T-helper 9 cell (primary cell): ENCODE data around the gene FXYD2.
"Not testable (repeated sequence)": the region's sequence is repeated elsewhere in the genome, so short reads cannot be mapped to it uniquely, and the experiment has no call there.

Source experiments
- DNase-seq: peaks from one replicate; pipeline ENCODE4 v3.0.0-alpha.2; 2020

The FXYD2 gene

DNA sequence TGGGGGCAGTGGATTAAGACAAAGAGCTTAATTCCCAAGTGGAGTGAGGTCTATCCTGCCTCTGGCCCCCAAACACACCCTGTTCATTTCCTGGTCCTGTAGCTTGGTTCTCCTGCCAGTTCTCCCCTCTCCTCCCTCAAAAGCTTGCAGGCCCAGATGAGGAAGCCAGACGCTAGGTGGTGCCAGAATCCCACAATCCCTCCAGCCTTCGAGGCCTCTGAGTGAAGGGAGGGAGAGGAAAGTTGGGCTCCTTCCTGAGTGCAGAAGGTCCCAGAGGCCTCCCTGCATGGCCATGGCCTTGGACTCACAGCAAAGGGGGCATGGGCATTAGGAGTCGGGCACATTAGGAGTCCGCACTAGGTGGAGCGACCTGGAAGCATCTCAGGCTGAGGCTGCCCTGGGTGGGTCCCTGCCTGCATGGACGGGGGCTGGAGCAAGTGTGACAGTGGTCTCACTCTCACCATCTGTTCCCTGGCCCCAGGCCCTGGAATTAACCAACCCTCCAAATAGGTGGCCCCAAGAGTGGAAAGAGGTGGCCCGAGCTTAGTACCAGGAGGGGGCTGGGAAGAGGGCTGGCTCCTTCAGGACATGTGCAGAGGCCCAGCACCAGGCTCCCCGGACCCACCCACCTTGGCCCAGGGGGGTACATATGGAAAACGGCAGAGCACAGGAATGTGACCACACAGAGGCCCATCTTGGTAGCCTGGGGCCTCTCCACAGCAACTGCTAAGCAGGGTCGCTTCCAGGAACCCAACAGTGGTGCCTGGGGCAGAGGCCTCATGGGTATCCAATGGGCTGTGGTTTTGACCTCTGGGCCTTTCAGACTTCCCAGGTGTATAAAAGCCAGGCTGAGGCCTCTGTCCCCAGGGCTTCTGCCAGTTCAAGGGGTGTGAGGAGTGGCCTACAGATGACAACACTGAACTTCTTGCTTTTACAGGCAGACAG, 5.2 kb downstream of the FXYD2 start:
- no peak for DNase-seq

DNA sequence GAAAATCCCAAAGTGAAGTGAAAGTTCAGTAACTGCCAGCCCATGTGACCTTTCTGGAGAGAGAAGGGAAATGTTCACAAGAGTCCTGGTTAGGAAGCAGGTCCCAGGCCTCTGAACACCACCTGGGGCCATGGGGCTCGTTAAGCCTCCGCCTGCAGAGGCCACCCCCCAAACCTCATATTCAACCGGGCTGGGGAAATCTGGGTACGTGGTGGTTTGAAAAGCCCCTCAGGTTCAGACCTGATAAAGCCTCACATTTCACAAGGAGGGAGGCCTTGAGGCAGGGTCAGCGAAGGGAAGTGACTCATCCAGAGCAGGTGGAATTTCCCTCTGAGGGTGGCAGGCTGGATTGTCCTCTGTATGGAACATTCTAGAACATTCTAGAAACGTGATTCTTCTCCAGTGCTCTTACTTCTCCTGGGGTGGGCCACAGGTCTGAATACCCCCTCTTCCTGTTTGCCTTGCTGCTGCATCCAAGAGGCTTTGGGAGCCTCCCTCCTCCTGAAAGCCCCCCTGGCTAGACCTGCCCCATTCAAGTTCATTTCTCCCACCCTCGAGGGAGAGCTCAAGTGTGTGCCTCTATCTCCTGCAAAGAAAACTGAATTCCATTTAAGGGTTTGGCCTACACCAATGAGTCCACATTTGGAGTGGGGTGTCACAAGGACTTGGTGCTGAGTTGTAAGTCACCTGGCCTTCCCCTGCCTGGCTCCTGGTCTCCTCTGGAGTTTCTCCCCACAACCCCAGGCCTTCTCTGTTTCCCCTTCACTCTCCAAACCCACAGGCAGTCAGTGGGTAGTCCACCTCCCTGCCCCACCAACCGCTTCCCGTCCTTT, 6.3 kb downstream of the FXYD2 start:
- peak; percentile 33 for DNase-seq

DNA sequence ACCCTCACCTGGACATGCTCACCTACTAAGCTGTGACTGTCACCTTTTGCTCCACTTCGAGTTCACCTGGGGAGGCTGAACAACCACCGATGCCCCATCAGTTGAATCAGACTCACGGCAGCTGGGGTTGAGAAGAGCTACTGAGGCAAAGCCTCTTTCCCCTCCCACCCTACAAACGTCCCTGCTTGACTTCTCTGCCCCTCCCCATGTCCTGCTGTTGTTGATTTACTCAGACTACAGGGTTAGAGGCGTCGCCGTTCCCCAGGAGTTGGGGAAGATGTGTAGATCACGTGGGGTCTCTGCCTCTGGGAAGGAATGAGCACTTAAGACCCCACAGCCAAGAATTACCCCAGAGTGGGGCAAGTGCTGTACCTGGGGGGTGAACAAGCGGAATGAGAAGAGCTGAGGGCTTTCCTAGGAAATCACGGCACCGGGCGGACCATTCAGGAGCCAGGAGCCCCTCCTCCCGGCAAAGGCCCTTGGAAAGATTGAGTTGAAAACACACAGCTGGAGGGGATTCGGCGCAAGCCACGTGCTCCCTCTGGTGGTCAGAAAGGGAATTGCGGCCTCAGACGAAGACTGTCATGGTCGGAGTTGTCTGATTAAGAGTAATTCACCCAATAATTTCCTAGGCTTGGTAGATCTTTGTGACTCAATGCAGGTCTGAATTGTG, 7.0 kb downstream of the FXYD2 start:
- DNase-seq: peak; percentile 83

DNA sequence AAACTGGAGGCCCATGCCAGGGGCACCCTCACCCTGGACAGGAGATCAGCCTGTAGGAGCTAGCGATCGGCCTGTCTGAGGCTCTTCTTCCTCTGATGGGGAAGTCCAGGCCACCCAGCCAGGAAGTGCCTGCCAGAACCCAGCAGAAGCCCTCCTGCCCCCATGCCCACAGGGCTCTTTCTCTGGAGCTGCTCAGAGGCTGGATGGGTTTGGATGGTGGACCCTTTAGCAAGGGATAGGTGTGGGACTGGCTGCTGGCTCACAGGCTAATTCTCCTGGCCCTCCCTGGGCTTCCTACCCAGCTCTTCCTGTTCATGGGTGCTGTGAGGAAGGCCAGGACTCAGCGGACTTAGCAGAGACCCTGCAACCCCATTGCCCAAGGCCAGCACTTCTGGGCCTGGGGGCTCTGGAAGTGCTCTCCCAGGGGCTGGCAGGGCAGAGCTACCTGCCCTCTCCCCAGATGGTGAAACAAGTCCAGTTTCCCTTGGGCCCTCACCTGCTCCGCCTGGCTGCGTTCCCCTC, 7.6 kb downstream of the FXYD2 start:
- no peak for DNase-seq

DNA sequence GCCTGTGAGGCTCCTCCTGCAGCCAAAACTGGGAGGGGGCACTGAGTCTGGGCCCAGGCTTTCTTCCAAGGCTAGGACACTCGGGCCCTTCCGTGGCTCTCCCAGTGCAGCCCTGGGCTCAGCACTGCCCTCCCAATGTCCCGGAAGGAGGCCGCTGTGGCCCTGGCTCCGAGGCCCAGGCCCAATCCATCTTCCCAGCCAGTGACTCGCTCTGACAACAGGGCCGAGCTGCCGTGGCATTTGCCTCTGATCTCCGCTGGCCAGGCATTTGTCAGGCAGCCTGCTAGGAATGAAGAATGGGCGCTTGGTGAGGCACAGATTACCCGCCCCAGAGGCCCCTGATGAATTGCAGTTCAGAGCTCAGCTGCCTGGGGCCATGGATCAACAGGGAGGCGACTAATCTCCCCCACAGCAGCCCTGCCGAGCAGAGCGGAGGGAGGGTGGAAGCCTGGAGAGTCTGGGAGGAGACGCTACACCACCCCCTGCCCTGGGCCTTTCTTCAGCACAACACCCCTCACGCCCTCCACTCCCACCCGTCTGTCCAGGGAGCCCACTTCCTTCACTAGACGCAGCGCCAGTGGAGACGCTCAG, 8.3 kb downstream of the FXYD2 start:
- DNase-seq: no peak

DNA sequence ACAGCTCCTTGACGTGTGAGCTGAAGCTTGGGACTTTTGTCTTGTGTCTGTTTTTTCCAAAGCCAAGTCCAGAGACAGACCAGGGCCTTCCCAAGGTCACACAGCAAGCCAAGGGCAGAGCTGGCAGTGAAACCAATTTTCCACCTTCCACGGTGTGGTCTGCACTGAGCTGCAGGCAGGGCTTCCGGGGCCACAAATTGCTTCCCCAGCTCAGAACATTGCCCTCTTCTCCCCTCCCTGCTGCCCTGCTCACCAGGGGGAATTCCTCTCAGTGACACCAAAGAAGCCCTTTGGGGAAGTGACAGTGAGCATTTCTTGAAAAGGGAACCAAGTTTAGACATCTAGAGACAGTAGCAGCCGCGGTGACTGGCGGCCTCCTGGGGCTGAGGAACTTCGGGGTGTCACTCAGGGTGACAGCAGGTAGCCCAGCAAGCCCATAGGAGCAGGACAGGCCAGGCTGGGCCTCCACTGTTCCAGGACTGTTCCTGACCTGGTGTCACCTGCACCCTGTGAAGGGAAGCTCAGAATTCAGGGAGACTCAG, 9.2 kb downstream of the FXYD2 start:
- peak; percentile 56 for DNase-seq

DNA sequence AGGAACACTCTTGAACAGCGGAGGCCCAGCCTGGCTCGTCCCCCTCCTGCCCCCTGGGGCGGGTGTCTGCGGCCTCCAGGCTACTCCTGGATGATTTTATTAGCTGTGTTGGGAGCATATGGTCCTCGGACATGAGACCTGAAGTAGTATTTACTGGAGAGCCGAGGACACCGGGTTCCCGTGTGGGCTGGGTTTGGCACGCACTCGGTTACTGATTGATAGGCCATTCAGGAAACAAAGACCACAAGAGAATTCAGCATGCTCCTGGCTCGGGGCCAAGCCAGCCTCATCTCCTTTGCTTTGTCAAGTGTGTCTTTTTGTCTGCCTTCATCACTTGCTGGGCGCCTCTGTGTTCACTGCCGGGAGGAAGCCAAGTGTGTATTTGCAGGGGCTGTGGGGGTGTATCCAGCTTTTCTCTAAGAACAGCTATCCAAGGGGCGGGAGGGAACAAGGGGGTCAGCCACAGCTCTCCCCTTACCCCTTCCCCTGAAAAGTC, 9.7 kb downstream of the FXYD2 start:
- DNase-seq: peak; percentile 80

DNA sequence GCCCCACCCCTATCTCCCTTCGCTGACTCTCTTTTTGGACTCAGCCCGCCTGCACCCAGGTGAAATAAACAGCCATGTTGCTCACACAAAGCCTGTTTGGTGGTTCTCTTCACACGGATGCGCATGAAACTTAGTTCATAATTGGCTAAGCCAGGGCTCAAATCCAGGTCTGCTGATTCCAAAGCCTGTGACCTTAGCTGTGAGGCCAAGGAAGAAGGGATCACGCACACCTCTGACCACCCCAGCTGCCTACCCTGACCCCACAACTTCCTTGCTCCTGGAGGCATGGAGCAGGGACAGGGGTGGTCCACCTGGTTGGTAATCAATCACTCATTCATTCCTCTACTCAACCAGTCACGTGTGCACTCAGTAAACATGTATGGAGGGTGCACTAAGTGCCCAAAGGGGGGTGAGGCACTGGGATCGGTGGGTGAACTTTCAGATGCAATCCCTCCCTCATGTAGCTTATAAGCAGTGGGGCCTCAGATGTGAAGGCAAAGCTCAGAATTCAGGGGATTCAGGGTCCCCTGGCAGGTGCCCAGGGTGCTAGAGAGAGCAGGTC, 10.3 kb downstream of the FXYD2 start:
- DNase-seq: no peak

DNA sequence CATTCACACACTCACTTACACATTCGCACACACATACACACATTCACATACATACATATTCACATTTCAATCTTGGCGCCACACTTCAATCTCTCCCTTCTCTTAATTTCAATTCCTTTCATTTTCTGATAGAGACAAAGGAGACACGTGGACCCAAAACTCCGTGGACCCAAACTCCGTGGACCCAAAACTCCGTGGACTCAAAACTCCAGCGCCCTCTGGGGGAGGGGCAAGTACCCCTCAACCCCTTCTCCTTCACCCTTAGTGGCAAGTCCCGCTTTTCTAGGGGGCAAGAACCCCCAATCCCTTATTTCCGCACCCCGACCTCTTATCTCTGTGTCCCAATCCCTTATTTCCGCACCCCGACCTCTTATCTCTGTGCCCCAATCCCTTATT, 14.5 kb downstream of the FXYD2 start:
- not testable (repeated sequence) for DNase-seq

DNA sequence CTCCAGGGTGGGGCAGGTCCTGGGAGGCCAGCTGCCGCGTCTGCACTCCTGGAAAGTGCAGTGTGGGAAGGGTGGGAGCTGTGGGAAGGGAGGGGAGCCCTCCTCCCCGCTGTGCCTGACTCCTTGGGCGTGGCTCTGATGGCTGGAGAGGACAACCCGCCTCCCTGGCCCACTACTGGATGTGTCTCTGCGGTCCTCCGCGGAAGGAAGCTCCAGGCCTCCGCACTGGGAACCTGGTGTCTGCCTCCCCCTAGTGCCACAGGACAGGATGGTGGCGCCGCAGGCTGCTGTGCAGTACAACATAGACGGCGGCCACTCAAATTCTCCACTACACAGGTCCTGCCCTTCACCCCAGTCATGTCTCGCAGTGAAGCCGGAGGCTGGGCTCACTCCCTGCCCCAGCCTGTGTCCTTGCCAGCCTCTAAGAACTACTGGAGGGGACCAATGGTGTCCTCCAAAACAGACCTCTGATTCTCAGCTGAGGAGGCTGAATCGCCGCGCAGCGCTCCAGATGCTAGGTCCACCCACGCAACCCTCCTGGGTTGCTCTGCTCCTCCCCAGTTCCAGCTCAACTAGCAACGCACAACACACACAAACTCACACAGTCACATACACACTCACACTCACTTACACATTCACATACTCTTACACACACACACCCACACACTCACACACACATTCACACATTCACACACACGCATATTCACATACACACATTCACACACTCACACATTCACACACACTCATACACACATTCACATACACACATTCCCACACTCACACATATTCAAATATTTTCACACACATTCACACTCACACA, 15.1 kb downstream of the FXYD2 start:
- DNase-seq: no peak

DNA sequence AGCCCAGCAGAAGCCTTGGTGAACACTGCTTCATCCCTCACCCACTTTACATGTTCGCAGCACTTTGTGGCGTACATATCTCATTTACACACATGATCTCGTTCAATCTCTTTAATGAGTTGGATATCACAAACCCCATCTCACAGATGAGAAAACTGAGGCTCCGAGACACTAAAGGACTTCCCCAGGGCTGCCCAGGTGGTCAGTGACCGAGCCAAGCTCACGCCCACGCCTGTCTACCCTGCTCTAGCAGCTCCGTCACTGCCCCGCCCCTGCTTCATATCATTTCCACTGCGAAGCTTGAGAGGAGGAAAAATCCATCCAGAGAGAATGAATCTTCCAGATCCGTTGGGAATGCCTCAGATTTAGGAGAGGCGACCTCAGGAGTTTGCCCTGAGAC, 15.8 kb downstream of the FXYD2 start:
- no peak for DNase-seq

DNA sequence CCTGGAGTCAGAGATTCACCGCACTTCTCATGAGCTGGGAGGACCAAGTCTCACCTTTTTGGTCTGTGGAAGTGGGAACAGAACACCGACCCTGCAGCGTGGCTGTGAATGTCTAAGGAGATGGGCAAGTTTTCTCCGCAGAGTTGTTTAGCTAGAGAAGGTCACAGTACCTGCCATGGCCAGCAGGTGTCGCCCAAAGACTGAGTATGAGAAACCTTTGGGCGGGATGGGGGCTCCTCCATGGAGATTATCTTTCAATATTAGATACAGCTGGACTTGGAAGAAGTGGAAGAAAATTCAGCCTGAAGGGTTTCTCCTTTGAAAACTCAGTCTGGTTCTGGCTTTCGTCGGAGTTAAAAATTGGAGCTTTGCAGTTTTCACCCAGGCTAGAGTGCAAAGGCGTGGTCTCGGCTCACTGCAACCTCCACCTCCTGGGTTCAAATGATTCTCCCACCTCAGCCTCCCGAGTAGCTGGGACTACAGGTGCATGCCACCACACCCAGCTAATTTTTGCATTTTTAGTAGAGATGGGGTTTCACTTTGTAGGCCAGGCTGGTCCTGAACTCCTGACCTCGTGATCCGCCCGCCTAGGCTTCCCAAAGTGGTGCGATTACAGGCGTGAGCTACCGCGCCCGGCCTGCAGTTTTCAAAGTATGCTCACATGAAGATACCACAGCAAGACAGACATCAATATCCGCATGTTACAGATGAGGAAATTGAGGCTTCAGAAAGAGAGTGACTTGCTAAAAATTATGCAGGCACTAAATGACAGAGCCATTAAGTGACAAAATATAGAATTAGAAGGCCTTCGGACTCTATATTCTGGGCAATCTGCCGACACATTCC, 16.8 kb downstream of the FXYD2 start:
- DNase-seq: peak; percentile 78

DNA sequence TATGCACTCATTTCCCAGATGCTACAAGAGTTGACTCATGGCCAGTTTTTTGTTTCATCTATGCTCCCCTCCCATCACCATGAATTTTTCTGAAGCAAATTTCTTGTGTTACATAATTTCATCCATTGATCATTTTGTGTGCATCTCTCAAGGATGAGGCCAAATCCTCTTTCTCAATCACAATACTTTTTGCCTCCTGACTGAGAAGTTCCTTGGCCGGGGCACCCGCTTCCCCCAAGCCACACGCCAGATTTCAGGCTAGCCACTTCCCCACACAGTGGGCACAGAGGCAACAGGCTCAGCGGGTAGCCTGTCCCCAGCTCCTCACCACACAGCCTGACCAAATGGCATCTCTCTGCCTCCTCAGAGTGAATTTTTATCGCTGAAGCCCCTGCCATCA, 17.7 kb downstream of the FXYD2 start:
- DNase-seq: no peak

DNA sequence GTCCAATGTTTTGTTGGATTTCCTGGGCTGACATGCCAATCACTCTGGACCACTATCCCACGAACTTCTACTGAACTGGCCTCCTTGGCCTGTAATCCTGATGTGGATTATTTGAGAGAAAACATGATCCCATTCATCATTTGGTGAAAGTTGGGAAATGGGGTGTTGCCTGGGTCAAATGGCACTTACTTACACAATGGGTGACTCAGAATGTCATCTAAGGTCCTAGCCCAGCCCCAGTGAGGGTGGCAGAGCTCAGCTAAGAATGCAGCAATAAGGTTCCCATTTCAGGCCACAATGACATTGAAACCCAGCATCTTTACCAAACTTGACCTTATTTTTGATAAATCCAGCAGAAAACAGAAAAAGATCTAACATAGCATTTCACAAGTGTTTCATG, 19.5 kb downstream of the FXYD2 start:
- no peak for DNase-seq

DNA sequence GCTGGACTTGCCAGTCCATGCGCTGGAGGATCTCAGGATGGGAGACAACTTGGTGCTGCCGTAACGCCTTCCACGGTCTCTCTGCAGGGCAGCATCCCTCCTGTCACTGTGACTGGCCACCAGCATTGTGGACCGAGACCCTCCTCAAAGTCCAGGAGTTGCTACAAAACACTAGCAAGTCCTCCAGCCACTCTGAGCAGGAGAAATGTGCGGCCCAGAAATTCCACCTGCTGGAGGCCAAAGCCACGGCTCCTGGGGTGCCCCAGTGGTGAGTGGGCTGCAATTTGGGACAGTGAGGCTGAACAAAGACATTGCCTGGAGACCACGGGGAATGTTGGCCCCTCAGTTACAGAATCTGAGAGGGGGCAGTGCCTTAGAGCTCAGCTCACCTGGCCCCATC, 20.6 kb downstream of the FXYD2 start:
- no peak for DNase-seq

DNA sequence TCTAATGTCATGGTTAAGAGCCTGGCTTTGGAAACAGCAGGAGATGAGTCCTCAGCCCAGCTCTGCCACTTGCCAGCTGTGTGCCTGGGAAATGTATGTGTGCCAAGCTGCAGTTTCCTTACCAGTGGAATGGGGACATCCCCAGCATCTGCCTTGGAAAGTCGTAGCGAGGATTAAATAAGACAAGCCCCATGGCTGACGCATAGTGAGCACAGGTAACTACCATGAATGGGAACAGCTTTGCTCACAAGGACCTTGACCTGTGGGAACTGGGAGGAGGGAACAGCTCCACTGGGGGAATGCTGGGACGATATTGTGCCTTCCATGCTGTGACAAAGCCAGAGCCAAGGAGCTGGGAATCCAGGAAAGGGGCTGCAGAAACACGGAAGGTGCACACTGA, 24.9 kb downstream of the FXYD2 start:
- DNase-seq: no peak

DNA sequence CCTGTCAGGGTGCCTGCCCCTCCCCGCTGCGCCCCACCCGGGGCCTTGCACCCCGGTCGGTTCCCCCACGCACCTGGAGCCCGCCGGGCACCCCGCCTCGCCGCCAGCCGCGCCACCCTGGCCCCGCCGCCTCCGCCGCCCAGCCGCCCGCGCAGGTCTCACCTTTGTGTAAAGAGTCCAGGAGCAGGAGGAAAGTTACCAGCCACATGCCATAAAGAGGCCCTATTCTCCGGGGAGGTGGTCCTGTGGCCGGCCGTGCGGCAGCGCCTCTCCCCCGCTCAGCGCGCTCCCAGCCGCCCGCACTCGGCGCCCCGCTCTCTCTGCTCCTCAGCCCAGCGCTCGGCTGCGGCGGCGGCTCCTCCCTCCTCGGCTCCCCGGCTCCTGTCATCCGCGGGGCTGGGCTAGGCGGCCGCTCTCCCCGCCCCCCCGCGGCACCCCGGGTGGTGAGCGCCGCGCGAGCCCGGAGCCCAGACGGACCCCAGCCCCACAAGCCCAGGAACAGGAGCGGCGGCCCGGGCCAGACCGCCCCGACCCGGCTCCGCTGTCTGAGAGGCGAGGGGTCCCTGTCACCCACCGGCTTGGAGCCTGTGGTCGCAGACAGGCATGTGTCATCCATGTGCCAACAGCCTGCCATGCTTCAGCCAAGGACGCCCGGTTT, 27.5 kb downstream of the FXYD2 start, which contains the start of gene DSCAML1:
Gene DSCAML1, minus strand, starts transcription at position 345 of the 658 bp plus-strand sequence. Its CDS starts 137 bp downstream, at position 208.
- peak; percentile 36 for DNase-seq

DNA sequence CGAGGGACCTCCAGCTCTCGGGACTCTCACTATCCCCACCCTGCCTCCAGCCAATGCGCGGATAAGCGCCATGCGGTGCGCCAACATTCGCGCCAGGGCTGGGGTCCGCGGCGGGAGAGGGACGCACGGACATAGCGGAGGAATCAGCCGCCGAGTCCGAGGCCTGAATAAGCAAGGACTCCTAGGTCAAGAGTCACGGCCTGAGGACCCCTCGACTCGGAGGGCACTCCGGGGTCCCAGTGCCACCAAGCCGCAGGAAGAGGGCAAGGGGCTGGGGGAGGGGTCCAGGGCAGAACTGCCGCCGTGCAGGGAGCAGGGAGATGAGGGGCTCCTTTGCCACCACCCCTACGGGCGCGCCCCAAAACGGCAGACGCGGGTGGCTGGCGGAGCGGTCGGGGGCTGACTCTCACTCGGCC, 28.1 kb downstream of the FXYD2 start:
- DNase-seq: no peak
